ENCODE results near the gene MAP7.

GRCh38 chr6:136501096-136501495, 49.1 kb downstream of the MAP7 start:
- TF ChIP-seq, protein P1, sequence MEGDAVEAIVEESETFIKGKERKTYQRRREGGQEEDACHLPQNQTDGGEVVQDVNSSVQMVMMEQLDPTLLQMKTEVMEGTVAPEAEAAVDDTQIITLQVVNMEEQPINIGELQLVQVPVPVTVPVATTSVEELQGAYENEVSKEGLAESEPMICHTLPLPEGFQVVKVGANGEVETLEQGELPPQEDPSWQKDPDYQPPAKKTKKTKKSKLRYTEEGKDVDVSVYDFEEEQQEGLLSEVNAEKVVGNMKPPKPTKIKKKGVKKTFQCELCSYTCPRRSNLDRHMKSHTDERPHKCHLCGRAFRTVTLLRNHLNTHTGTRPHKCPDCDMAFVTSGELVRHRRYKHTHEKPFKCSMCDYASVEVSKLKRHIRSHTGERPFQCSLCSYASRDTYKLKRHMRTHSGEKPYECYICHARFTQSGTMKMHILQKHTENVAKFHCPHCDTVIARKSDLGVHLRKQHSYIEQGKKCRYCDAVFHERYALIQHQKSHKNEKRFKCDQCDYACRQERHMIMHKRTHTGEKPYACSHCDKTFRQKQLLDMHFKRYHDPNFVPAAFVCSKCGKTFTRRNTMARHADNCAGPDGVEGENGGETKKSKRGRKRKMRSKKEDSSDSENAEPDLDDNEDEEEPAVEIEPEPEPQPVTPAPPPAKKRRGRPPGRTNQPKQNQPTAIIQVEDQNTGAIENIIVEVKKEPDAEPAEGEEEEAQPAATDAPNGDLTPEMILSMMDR (IDR thresholded peaks at IDR 0.05; ENCODE audit: extremely low read depth in 1 of 2, insufficient read depth in 1 of 2, low read depth in 1 of 2, low read length in 2 of 2): no peak
- TF ChIP-seq, protein P2, sequence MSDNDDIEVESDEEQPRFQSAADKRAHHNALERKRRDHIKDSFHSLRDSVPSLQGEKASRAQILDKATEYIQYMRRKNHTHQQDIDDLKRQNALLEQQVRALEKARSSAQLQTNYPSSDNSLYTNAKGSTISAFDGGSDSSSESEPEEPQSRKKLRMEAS (IDR thresholded peaks at IDR 0.05; ENCODE audit: insufficient read depth, insufficient read length): no peak
- TF ChIP-seq POLR2A (IDR thresholded peaks at IDR 0.05; ENCODE audit: low read depth, low read length): no peak
- no peak for TF ChIP-seq POLR2AphosphoS5 (IDR thresholded peaks at IDR 0.05; ENCODE audit: insufficient read depth, low read depth, low read length)
- no peak for TF ChIP-seq EZH2 (IDR thresholded peaks at IDR 0.05; ENCODE audit: borderline replicate concordance, low read depth, low read length, severe bottlenecking)
- no peak for TF ChIP-seq JUN (IDR thresholded peaks at IDR 0.05; ENCODE audit: borderline replicate concordance, insufficient read depth, insufficient read length, low read depth)
